Ascending aorta (tissue), 2 donors: ENCODE measurements around the gene TAS1R3. TPM values are rescaled to one million over a fixed set of nuclear protein-coding genes. Genes with fewer than 3 reads are reported as not detected.

Experiments
- DNase-seq, 2 donors: peaks; one replicate each; pipeline ENCODE4 v3.0.0-alpha.2; 2019; ENCODE audit warnings: low spot score in 2 of 2
- H3K27ac ChIP-seq, 2 donors: fragments of 200-600 bp; sonication (generic); one replicate each; pipeline ENCODE4 v1.5.1; 2016 to 2017; ENCODE audit warnings: mild to moderate bottlenecking in 1 of 2
- H3K27me3 ChIP-seq: fragments of 200-600 bp; sonication (generic); one replicate; pipeline ENCODE4 v1.5.1; 2017
- H3K36me3 ChIP-seq, 2 donors: fragments of 200-600 bp; sonication (generic); one replicate each; pipeline ENCODE4 v1.5.1; 2016
- H3K4me1 ChIP-seq, 2 donors: fragments of 200-600 bp; sonication (generic); one replicate each; pipeline ENCODE4 v1.5.1; 2016 to 2017; ENCODE audit warnings: mild to moderate bottlenecking in 1 of 2
- H3K4me3 ChIP-seq, 2 donors: fragments of 200-600 bp; sonication (generic); one replicate each; pipeline ENCODE4 v1.5.1; 2016 to 2017; ENCODE audit warnings: mild to moderate bottlenecking in 1 of 2
- H3K9me3 ChIP-seq, 2 donors: fragments of 200-600 bp; sonication (generic); one replicate each; pipeline ENCODE4 v1.5.1; 2016
- CTCF ChIP-seq, 3 experiments: fragments of 200-600 bp in 2 of 3; fragments of 450-650 bp in 1 of 3; sonication (generic) in 2 of 3; IDR thresholded peaks; one replicate each; pipeline ENCODE4 v1.5.1; 2016 to 2019; ENCODE audit warnings: antibody characterized with exemption in 3 of 3, mild to moderate bottlenecking in 1 of 3, moderate library complexity in 1 of 3
- intact Hi-C: fragments of 100-400 bp; cut with DNase I; formaldehyde crosslinking; loops from one replicate; pipeline ENCODE4 v1.15.1; 2023
- total RNA-seq: library from RNA; depleted of rRNA; stranded (reverse); fragments of >200 nt; gene quantifications from one replicate; pipeline ENCODE4 v1.1.0, GENCODE V29; 2016

TAS1R3 gene
- total RNA-seq, 1 donor from 2014 or later = 2.7 TPM

DNA sequence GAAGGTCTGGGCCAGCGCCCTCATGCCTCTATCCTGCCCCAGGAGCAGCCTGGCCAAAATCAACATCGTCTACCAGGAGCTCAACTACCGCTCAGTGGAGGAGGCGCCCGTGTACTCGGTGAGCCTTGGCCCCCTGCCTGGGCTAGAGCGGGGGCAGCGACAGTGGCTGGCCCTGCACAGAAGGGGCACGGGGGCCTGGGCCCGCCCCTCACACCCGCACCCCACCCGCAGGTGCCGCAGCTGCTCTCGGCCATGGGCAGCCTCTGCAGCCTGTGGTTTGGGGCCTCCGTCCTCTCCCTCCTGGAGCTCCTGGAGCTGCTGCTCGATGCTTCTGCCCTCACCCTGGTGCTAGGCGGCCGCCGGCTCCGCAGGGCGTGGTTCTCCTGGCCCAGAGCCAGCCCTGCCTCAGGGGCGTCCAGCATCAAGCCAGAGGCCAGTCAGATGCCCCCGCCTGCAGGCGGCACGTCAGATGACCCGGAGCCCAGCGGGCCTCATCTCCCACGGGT, 40.0 kb upstream of the TAS1R3 start:
- no peak overlapping the region for H3K27ac ChIP-seq
- peaks cover 3 to 4% of the 10 kb centered on the region in 2 donors for H3K4me1 ChIP-seq
- no peaks in the 10 kb centered on the region for H3K9me3 ChIP-seq
- no peak for DNase-seq
- no peak for TF ChIP-seq CTCF (IDR thresholded peaks at IDR 0.05)
- H3K27me3 ChIP-seq = no peaks in the 10 kb centered on the region
- peaks cover 0 to 14% of the 10 kb centered on the region in 2 donors for H3K36me3 ChIP-seq
- no peak overlapping the region for H3K4me3 ChIP-seq
- intact Hi-C loops = loop anchor here (5.0 kb wide), 1 partner anchor 174 kb away; the partner anchor contains the start of gene C1orf159

- no peak for DNase-seq
- Histone ChIP-seq H3K27ac (no peak overlapping the region), H3K36me3 (peaks cover 0 to 21% of the 10 kb centered on the region in 2 donors), H3K4me1 (peaks cover 3 to 4% of the 10 kb centered on the region in 2 donors), H3K9me3 (no peaks in the 10 kb centered on the region), H3K27me3 (no peaks in the 10 kb centered on the region), H3K4me3 (no peak overlapping the region)
- TF ChIP-seq CTCF (IDR thresholded peaks at IDR 0.05) = peak; percentile 35 to 57 (median 54)
- intact Hi-C loops = loop anchor here (5.0 kb wide), 1 partner anchor 174 kb away; the partner anchor contains the start of gene C1orf159
Measured at GRCh38 chr1:1291548-1292441, 39.3 kb upstream of the TAS1R3 start.

DNA sequence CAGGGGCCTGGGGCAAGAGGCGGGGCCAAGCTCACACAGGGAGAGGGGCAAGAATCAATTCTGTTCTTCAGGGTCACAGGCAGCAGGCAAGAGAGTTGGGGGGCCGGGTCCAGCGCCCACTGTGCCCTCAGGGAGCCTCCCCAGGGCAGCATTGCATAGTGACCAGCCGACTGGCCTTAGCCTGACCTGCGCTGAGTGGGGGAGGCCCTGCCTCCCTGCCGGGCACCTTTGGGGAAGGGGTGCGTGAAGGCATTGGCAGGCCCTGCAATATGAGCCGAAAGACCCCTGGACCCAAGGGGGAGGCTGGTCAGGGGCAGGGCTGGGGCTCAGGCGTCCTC, 38.7 kb upstream of the TAS1R3 start:
- no peak for TF ChIP-seq CTCF (IDR thresholded peaks at IDR 0.05)
- no peak for DNase-seq
- no peak overlapping the region for H3K27ac ChIP-seq
- no peaks in the 10 kb centered on the region for H3K27me3 ChIP-seq
- H3K4me3 ChIP-seq = no peak overlapping the region
- peaks cover 3 to 4% of the 10 kb centered on the region in 2 donors for H3K4me1 ChIP-seq
- H3K9me3 ChIP-seq = no peaks in the 10 kb centered on the region
- H3K36me3 ChIP-seq = peaks cover 0 to 23% of the 10 kb centered on the region in 2 donors
- intact Hi-C loops = loop anchor here (5.0 kb wide), 1 partner anchor 175 kb away; the partner anchor contains the start of gene C1orf159

- Histone ChIP-seq H3K4me3 (no peak overlapping the region), H3K36me3 (peaks cover 3 to 26% of the 10 kb centered on the region in 2 donors), H3K4me1 (peaks cover 3 to 4% of the 10 kb centered on the region in 2 donors), H3K27me3 (no peaks in the 10 kb centered on the region), H3K27ac (no peak overlapping the region), H3K9me3 (no peaks in the 10 kb centered on the region)
- intact Hi-C loops = loop anchor here (5.0 kb wide), 1 partner anchor 176 kb away; the partner anchor contains the start of gene C1orf159
- no peak for DNase-seq
- no peak for TF ChIP-seq CTCF (IDR thresholded peaks at IDR 0.05)
Measured at GRCh38 chr1:1292851-1293250, 38.2 kb upstream of the TAS1R3 start.

DNA sequence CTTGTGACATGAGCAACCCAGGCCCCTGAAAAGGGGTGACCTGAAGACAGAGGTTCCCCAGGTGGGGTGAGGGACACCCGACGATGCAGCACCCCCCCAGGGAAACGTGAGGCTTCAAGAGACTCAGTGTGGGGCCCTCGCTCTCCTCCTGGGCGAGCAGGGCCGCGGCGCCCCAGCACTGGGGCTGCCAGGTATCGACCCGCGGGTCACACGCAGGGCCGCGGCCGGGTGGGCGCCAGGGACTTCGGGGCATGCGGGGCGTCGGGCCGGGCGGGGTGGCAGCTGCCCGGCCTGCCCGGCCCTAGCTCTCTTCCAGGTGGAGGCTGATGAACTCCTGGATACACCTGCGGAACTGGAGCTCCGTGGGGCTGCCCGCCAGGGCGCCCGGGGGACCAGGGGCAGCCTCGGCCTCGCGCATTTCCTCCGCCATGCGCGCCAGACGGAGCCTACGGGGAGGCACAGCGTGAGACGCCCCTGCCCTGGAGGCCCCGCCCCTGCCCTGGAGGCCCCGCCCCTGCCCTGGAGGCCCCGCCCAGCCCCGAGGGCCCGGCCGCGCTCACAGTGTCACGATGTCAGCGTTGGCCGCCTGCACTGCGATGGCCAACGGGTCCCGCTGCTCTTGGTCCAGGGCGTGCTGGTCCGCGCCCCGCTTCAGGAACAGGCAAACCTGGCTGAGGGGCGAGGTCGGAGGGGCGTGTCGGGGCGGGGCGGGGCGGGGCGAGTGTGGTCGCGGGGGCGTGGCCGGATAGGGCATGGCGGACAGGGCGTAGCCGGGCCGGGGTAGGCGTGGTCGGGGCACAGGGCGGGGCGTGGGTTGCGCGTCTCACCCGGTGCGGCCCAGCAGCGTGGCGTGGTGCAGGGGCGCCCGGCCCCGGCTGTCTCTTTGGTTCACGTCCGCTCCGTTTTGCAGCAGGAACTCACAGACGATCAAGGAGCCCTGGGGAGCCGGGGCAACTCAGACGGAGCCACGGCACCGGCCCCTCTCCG, 37.5 kb upstream of the TAS1R3 start:
- intact Hi-C loops = loop anchor here (5.0 kb wide), 1 partner anchor 176 kb away; the partner anchor contains the start of gene C1orf159
- Histone ChIP-seq H3K4me3 (no peak overlapping the region), H3K27me3 (no peaks in the 10 kb centered on the region), H3K9me3 (no peaks in the 10 kb centered on the region), H3K36me3 (peaks cover 4 to 28% of the 10 kb centered on the region in 2 donors), H3K4me1 (peaks cover 3 to 4% of the 10 kb centered on the region in 2 donors), H3K27ac (no peak overlapping the region)
- DNase-seq = no peak
- TF ChIP-seq CTCF (IDR thresholded peaks at IDR 0.05) = no peak
